IMR-90 (cell line): ENCODE measurements around the gene OR4E1. TPM values are rescaled to one million over a fixed set of nuclear protein-coding genes. Genes with fewer than 3 reads are reported as not detected.

Experiments
- ATAC-seq: fragments of 200-7000 bp; cut with Tn5 transposase; 2 replicates; pipeline ENCODE4 v1.9.1; 2020; ENCODE audit warnings: low read depth, mild to moderate bottlenecking, moderate library complexity
- Bru-seq: library from RNA; stranded (reverse); fragments of 400-500 nt; gene quantifications from one replicate; lab custom pipeline; 2021; lab: Mats Ljungman, UMichigan
- BruChase-seq, 2 experiments: library from RNA; stranded (reverse); fragments of 400-500 nt; gene quantifications; one replicate each; lab custom pipeline; 2021; lab: Mats Ljungman, UMichigan
- BruUV-seq: library from RNA; stranded (reverse); fragments of 400-500 nt; replicated peaks from 2 replicates; lab custom pipeline; 2021; lab: Mats Ljungman, UMichigan
- CTCF ChIA-PET: fragments of 300-600 bp; formaldehyde crosslinking; extraction: SDS; loops from one replicate; lab custom pipeline; 2021; ENCODE audit warnings: antibody characterized with exemption; lab: Yijun Ruan, JAX
- POLR2A ChIA-PET: fragments of 300-600 bp; sonication (Branson Sonifier 250); formaldehyde crosslinking; loops from one replicate; lab custom pipeline; 2022; ENCODE audit warnings: antibody characterized with exemption; ENCODE audit not compliant: unreplicated experiment; lab: Charles Lee
- DNase-seq: peaks from one replicate; pipeline ENCODE4 v3.0.0; 2013
- H2AFZ ChIP-seq: replicated peaks from 2 replicates; pipeline ENCODE3; 2013; ENCODE audit warnings: low read length, mild to moderate bottlenecking; ENCODE audit not compliant: poor library complexity
- H2AK5ac ChIP-seq: 2 replicates; pipeline ENCODE4 v1.6.1; 2013; ENCODE audit warnings: low read depth, low read length, inconsistent platforms
- H2AK9ac ChIP-seq: replicated peaks from 2 replicates; pipeline ENCODE3; 2013; ENCODE audit warnings: mild to moderate bottlenecking, low read depth, low read length, moderate library complexity; ENCODE audit not compliant: poor library complexity
- H2BK120ac ChIP-seq: 2 replicates; pipeline ENCODE4 v1.6.1; 2013; ENCODE audit warnings: low read depth, low read length, inconsistent platforms
- H2BK15ac ChIP-seq: 3 replicates; pipeline ENCODE4 v1.6.1; 2013; ENCODE audit warnings: low read depth, low read length, inconsistent platforms
- H2BK20ac ChIP-seq: 2 replicates; pipeline ENCODE4 v1.6.1; 2013; ENCODE audit warnings: low read depth, mild to moderate bottlenecking, inconsistent platforms, low read length, moderate library complexity
- H2BK5ac ChIP-seq: 2 replicates; pipeline ENCODE4 v1.6.1; 2013; ENCODE audit warnings: mild to moderate bottlenecking, low read depth, low read length, inconsistent platforms; ENCODE audit not compliant: poor library complexity, severe bottlenecking
- H3K14ac ChIP-seq: replicated peaks from 2 replicates; pipeline ENCODE4 v1.6.1; 2013; ENCODE audit warnings: low read depth, low read length, inconsistent platforms
- H3K18ac ChIP-seq: 2 replicates; pipeline ENCODE4 v1.6.1; 2013; ENCODE audit warnings: low read depth, low read length, control low read depth
- H3K23ac ChIP-seq: 2 replicates; pipeline ENCODE4 v1.6.1; 2013; ENCODE audit warnings: low read depth, low read length, inconsistent platforms
- H3K27ac ChIP-seq: 2 replicates; pipeline ENCODE4 v1.5.1; 2013; ENCODE audit warnings: mild to moderate bottlenecking, control low read depth, low read length; ENCODE audit not compliant: insufficient read depth
- H3K27me3 ChIP-seq: 2 replicates; pipeline ENCODE4 v1.6.1; 2013; ENCODE audit warnings: low read length; ENCODE audit not compliant: control insufficient read depth, insufficient read depth
- H3K36me3 ChIP-seq: 2 replicates; pipeline ENCODE4 v1.6.1; 2013; ENCODE audit warnings: low read length, mixed read lengths; ENCODE audit not compliant: control insufficient read depth, insufficient read depth
- H3K4ac ChIP-seq: 2 replicates; pipeline ENCODE4 v1.6.1; 2013; ENCODE audit warnings: low read depth, low read length, inconsistent platforms
- H3K4me1 ChIP-seq: 2 replicates; pipeline ENCODE4 v1.6.1; 2013; ENCODE audit warnings: low read length, mixed read lengths; ENCODE audit not compliant: control insufficient read depth, insufficient read depth
- H3K4me2 ChIP-seq: 2 replicates; pipeline ENCODE4 v1.6.1; 2013; ENCODE audit warnings: low read depth, mild to moderate bottlenecking, control low read depth, low read length, moderate library complexity
- H3K4me3 ChIP-seq: 2 replicates; pipeline ENCODE4 v1.5.1; 2013; ENCODE audit warnings: low read depth, mild to moderate bottlenecking, control low read depth, low read length, moderate library complexity; ENCODE audit not compliant: insufficient read depth
- H3K56ac ChIP-seq: 2 replicates; pipeline ENCODE4 v1.6.1; 2013; ENCODE audit warnings: low read length, inconsistent platforms; ENCODE audit not compliant: insufficient read depth; ENCODE audit errors: extremely low read depth
- H3K79me1 ChIP-seq, 2 experiments: 2 replicates each; pipeline ENCODE4 v1.6.1; 2013; ENCODE audit warnings: low read length in 2 of 2, inconsistent platforms in 1 of 2, low read depth in 1 of 2
- H3K9ac ChIP-seq: 2 replicates; pipeline ENCODE4 v1.6.1; 2013; ENCODE audit warnings: low read depth, low read length, control low read depth
- H3K9me1 ChIP-seq: 2 replicates; pipeline ENCODE4 v1.6.1; 2013; ENCODE audit warnings: low read length, inconsistent platforms; ENCODE audit not compliant: insufficient read depth
- H3K9me3 ChIP-seq: 2 replicates; pipeline ENCODE4 v1.6.1; 2013; ENCODE audit warnings: low read length; ENCODE audit not compliant: control insufficient read depth, insufficient read depth
- H4K20me1 ChIP-seq: 2 replicates; pipeline ENCODE4 v1.6.1; 2013; ENCODE audit warnings: low read length, inconsistent platforms; ENCODE audit not compliant: insufficient read depth
- H4K5ac ChIP-seq: 2 replicates; pipeline ENCODE4 v1.6.1; 2013; ENCODE audit warnings: mild to moderate bottlenecking, low read depth, low read length, control low read depth
- H4K8ac ChIP-seq, 2 experiments: 2 replicates each; pipeline ENCODE4 v1.6.1; 2013; ENCODE audit warnings: low read depth in 2 of 2, low read length in 2 of 2, control low read depth in 1 of 2, inconsistent platforms in 1 of 2
- H4K91ac ChIP-seq: 2 replicates; pipeline ENCODE4 v1.6.1; 2013; ENCODE audit warnings: low read depth, low read length, inconsistent platforms; ENCODE audit not compliant: insufficient read depth
- CEBPB ChIP-seq: IDR thresholded peaks from 2 replicates; pipeline ENCODE4 v1.6.1; 2012; ENCODE audit warnings: low read depth, low read length, improper control_type of control experiment
- CHD1 ChIP-seq: IDR thresholded peaks from 2 replicates; pipeline ENCODE4 v1.6.1; 2012; ENCODE audit warnings: low read depth, low read length, improper control_type of control experiment
- FOS ChIP-seq: fragments of 150-350 bp; IDR thresholded peaks from 2 replicates; pipeline ENCODE4 v1.6.1; 2016; ENCODE audit warnings: low read depth, low read length
- MAFK ChIP-seq: IDR thresholded peaks from 2 replicates; pipeline ENCODE4 v1.6.1; 2012; ENCODE audit warnings: low read depth, low read length, improper control_type of control experiment
- MAZ ChIP-seq: IDR thresholded peaks from 2 replicates; pipeline ENCODE4 v1.6.1; 2012; ENCODE audit warnings: low read depth, mild to moderate bottlenecking, low read length, improper control_type of control experiment, moderate library complexity, borderline replicate concordance
- MXI1 ChIP-seq: IDR thresholded peaks from 2 replicates; pipeline ENCODE4 v1.6.1; 2012; ENCODE audit warnings: low read depth, mild to moderate bottlenecking, low read length, moderate library complexity, borderline replicate concordance
- NFE2L2 ChIP-seq: fragments of 150-350 bp; IDR thresholded peaks from 2 replicates; pipeline ENCODE4 v1.6.1; 2016; ENCODE audit warnings: low read depth, mild to moderate bottlenecking, low read length
- RAD21 ChIP-seq: IDR thresholded peaks from 2 replicates; pipeline ENCODE4 v1.6.1; 2012; ENCODE audit warnings: low read length, improper control_type of control experiment
- RCOR1 ChIP-seq: IDR thresholded peaks from 2 replicates; pipeline ENCODE4 v1.6.1; 2012; ENCODE audit warnings: mild to moderate bottlenecking, low read length, improper control_type of control experiment; ENCODE audit not compliant: insufficient replicate concordance
- RFX5 ChIP-seq: IDR thresholded peaks from 2 replicates; pipeline ENCODE4 v1.8.0; 2012; ENCODE audit warnings: low read depth, mild to moderate bottlenecking, low read length, moderate library complexity
- SMC3 ChIP-seq: fragments of 150-350 bp; IDR thresholded peaks from 2 replicates; pipeline ENCODE4 v1.6.1; 2016; ENCODE audit warnings: low read depth, mild to moderate bottlenecking, antibody characterized with exemption, low read length, moderate library complexity
- WGBS, 2 experiments: methylation state at CpG; one replicate each; pipeline versions ENCODE4 v1.1.5 to v1.1.7; 2013; ENCODE audit warnings: missing lambda C conversion rate in 2 of 2; ENCODE audit not compliant: insufficient read length in 1 of 2; ENCODE audit errors: extremely low coverage in 2 of 2; 5-methylcytosine and 5-hydroxymethylcytosine counted together
- dilution Hi-C: fragments of 300-500 bp; cut with HindIII; formaldehyde crosslinking; loops from one replicate; pipeline ENCODE4 v1.14.3; 2018; ENCODE audit warnings: low sequenced_read_pairs; ENCODE audit not compliant: unreplicated experiment
- in situ Hi-C: fragments of 300-500 bp; cut with MboI; formaldehyde crosslinking; loops from 3 replicates; pipeline ENCODE4 v1.14.3; 2019; ENCODE audit warnings: low sequenced_read_pairs, inconsistent platforms, mixed read lengths
- intact Hi-C: fragments of 100-400 bp; cut with micrococcal nuclease; formaldehyde crosslinking; loops from 2 replicates; pipeline ENCODE4 v1.10.0; 2022
- long read RNA-seq: library from polyadenylated mRNA; unstranded; transcript quantifications from one replicate; pipeline ENCODE4 v2.0.0, GENCODE V29; 2021; ENCODE audit not compliant: unreplicated experiment
- polyA plus RNA-seq, 3 experiments: library from polyadenylated mRNA; depleted of rRNA; stranded (reverse); fragments of >200 nt; gene quantifications; 2 replicates each; pipeline ENCODE4 v1.2.3, GENCODE V29; 2012; ENCODE audit warnings: low replicate concordance in 1 of 3
- total RNA-seq: library from RNA; depleted of rRNA; stranded (reverse); fragments of >200 nt; gene quantifications from 2 replicates; pipeline ENCODE4 v1.2.3, GENCODE V29; 2012; rRNA removed
- TF ChIP-seq, protein P1 (sequence below): conservative IDR thresholded peaks from 2 replicates; pipeline ENCODE4 v1.5.1; 2012; ENCODE audit warnings: mild to moderate bottlenecking, low read depth, low read length, improper control_type of control experiment
- TF ChIP-seq, protein P2 (sequence below): fragments of 150-350 bp; IDR thresholded peaks from 2 replicates; pipeline ENCODE4 v1.6.1; 2017; ENCODE audit warnings: mild to moderate bottlenecking, antibody characterized with exemption, low read length, low read depth

OR4E1 gene, protein sequence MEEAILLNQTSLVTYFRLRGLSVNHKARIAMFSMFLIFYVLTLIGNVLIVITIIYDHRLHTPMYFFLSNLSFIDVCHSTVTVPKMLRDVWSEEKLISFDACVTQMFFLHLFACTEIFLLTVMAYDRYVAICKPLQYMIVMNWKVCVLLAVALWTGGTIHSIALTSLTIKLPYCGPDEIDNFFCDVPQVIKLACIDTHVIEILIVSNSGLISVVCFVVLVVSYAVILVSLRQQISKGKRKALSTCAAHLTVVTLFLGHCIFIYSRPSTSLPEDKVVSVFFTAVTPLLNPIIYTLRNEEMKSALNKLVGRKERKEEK
- total RNA-seq, result not detected in 2 replicates
- not detected in 2 replicates for polyA plus RNA-seq (2012; rRNA removed)
- not detected in 2 replicates for polyA plus RNA-seq (2012; cell fraction: cytosol; rRNA removed)
- polyA plus RNA-seq (2012; cell fraction: nucleus; rRNA removed; ENCODE audit: low replicate concordance), result not detected in 2 replicates
- not detected for Bru-seq, nascent RNA
- not detected for BruChase-seq, experiment 1, labeled RNA remaining after a 6-hour chase
- BruChase-seq, experiment 2, labeled RNA remaining after a 2-hour chase, result not detected
- long read RNA-seq, result 0 reads

DNA sequence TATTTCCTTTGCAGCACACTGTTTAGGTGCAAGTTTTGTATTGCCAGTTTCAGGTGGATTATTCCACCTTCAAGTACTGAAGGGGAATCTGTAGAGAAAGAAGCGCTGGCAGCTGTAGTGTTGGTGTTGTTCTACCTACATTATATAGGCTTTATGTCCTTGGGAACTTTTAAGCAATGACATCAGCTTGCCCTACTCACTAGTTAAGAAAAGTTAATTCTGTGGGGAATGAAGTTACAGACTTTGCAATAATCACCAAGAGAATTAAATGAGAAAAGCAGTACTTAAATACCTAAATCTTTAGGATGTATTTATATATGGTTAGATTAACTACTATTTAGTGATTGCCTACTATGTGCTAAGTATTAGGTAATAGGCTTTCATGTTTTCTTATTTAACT lies at the start of gene OR4E1:
OR4E1 (minus strand) TSS at position 101 of the 400 bp plus-strand sequence. CDS start 2,883 bp downstream, outside the sequence.
- Histone ChIP-seq H3K18ac (no peak within 1 kb of the TSS), H3K14ac (no peak within 1 kb of the TSS), H3K4me2 (no peak within 1 kb of the TSS), H3K27ac (no peak within 1 kb of the TSS), H4K8ac (no peak within 1 kb of the TSS), H3K4ac (no peak within 1 kb of the TSS), H4K20me1 (no peaks in the 10 kb centered on the region), H4K91ac (no peak within 1 kb of the TSS), H3K9ac (no peak within 1 kb of the TSS), H3K23ac (no peak within 1 kb of the TSS), H3K36me3 (no peaks in the 10 kb centered on the region), H3K27me3 (no peaks in the 10 kb centered on the region), H2AFZ (no peak within 1 kb of the TSS), H3K56ac (no peak within 1 kb of the TSS), H3K9me1 (no peaks in the 10 kb centered on the region), H2BK20ac (no peak within 1 kb of the TSS), H2BK120ac (no peak within 1 kb of the TSS), H2BK5ac (no peak within 1 kb of the TSS), H4K5ac (no peak within 1 kb of the TSS), H2AK9ac (no peak within 1 kb of the TSS), H3K4me3 (no peak within 1 kb of the TSS), H2BK15ac (no peak within 1 kb of the TSS), H2AK5ac (no peak within 1 kb of the TSS), H3K4me1 (no peaks in the 10 kb centered on the region), H3K79me1 (no peaks in the 10 kb centered on the region), H3K9me3 (no peaks in the 10 kb centered on the region)
- WGBS, 2 experiments, result no CpG with 5 or more reads among the region's 1 CpG
- CTCF ChIA-PET, result interaction anchor here (0.6 kb wide), 1 partner anchor 1805 kb away, joined by 4 read pairs; no protein-coding TSS in a partner anchor
- dilution Hi-C loops, result no loop called here
- intact Hi-C loops, result no loop called here
- in situ Hi-C loops, result no loop called here
- POLR2A ChIA-PET, result no interaction called here
- ATAC-seq (no peak), DNase-seq (no peak)
- BruUV-seq, result no TSS peak
- TF ChIP-seq CEBPB, result no peak
- TF ChIP-seq RFX5, result no peak
- TF ChIP-seq NFE2L2, result no peak
- TF ChIP-seq MAZ, result no peak
- no peak for TF ChIP-seq MAFK
- TF ChIP-seq FOS, result no peak
- TF ChIP-seq, protein P1, sequence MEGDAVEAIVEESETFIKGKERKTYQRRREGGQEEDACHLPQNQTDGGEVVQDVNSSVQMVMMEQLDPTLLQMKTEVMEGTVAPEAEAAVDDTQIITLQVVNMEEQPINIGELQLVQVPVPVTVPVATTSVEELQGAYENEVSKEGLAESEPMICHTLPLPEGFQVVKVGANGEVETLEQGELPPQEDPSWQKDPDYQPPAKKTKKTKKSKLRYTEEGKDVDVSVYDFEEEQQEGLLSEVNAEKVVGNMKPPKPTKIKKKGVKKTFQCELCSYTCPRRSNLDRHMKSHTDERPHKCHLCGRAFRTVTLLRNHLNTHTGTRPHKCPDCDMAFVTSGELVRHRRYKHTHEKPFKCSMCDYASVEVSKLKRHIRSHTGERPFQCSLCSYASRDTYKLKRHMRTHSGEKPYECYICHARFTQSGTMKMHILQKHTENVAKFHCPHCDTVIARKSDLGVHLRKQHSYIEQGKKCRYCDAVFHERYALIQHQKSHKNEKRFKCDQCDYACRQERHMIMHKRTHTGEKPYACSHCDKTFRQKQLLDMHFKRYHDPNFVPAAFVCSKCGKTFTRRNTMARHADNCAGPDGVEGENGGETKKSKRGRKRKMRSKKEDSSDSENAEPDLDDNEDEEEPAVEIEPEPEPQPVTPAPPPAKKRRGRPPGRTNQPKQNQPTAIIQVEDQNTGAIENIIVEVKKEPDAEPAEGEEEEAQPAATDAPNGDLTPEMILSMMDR, result no peak
- TF ChIP-seq, protein P2, sequence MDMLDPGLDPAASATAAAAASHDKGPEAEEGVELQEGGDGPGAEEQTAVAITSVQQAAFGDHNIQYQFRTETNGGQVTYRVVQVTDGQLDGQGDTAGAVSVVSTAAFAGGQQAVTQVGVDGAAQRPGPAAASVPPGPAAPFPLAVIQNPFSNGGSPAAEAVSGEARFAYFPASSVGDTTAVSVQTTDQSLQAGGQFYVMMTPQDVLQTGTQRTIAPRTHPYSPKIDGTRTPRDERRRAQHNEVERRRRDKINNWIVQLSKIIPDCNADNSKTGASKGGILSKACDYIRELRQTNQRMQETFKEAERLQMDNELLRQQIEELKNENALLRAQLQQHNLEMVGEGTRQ, result no peak
- no peak for TF ChIP-seq MXI1
- TF ChIP-seq RCOR1, result no peak
- no peak for TF ChIP-seq RAD21
- no peak for TF ChIP-seq SMC3
- no peak for TF ChIP-seq CHD1
